HFFc6 (cell line): ENCODE measurements around the gene PPP1R26. TPM values are rescaled to one million over a fixed set of nuclear protein-coding genes. Genes with fewer than 3 reads are reported as not detected.

ENCODE experiments used
- DNase-seq: peaks from one replicate; pipeline ENCODE4 v3.0.0-alpha.2; 2018
- H3K27ac Mint-ChIP-seq: 2 replicates; pipeline ENCODE4 v1.8.0; 2020; ENCODE audit warnings: mild to moderate bottlenecking, mixed read lengths
- H3K27me3 Mint-ChIP-seq: 2 replicates; pipeline ENCODE4 v1.8.0; 2021; ENCODE audit warnings: mild to moderate bottlenecking, moderate library complexity, mixed read lengths; ENCODE audit not compliant: insufficient read depth
- H3K36me3 Mint-ChIP-seq: 2 replicates; pipeline ENCODE4 v1.8.0; 2021; ENCODE audit warnings: low read depth, mixed read lengths
- H3K4me1 Mint-ChIP-seq: 2 replicates; pipeline ENCODE4 v1.8.0; 2020; ENCODE audit warnings: low read depth, mixed read lengths
- H3K4me3 Mint-ChIP-seq: 2 replicates; pipeline ENCODE4 v1.8.0; 2020; ENCODE audit warnings: mild to moderate bottlenecking, moderate library complexity, mixed read lengths
- H3K9me3 Mint-ChIP-seq: 2 replicates; pipeline ENCODE4 v1.8.0; 2020; ENCODE audit warnings: mild to moderate bottlenecking, mixed read lengths
- CTCF ChIP-seq: fragments of 200-600 bp; sonication (generic); IDR thresholded peaks from 2 replicates; pipeline ENCODE4 v1.5.0; 2021; ENCODE audit warnings: antibody characterized with exemption, mild to moderate bottlenecking
- total RNA-seq, 6 experiments: library from RNA; stranded (reverse); fragmentation: NEBNext Ultra II Directional; extraction: Animal tissue kit (Norgen Biotek cat#: 25700); gene quantifications; 2 replicates in 1 of 6; 3 replicates in 5 of 6; pipeline ENCODE4 v1.2.3, GENCODE V29; 2021

The PPP1R26 gene
- total RNA-seq, 6 experiments from 2014 or later: 10.6 to 14.9 (median 11.0) TPM

GRCh38 chr9:135488013-135488330, 8.4 kb downstream of the PPP1R26 start:
- no peak for DNase-seq
- TF ChIP-seq CTCF: no peak
- Mint-ChIP-seq H3K27me3 (peaks cover 1% of the 10 kb centered on the region; the same call in 1 of the 2 replicates), H3K27ac (no peak overlapping the region), H3K36me3 (peaks cover 5% of the 10 kb centered on the region; the same call in 1 of the 2 replicates), H3K9me3 (no peaks in the 10 kb centered on the region), H3K4me3 (no peak overlapping the region), H3K4me1 (no peaks in the 10 kb centered on the region)

- H3K36me3 Mint-ChIP-seq: peaks cover 5% of the 10 kb centered on the region; the same call in 1 of the 2 replicates
- no peaks in the 10 kb centered on the region for H3K9me3 Mint-ChIP-seq
- no peak for TF ChIP-seq CTCF
- peaks cover 1% of the 10 kb centered on the region; the same call in 1 of the 2 replicates for H3K27me3 Mint-ChIP-seq
- no peak overlapping the region for H3K27ac Mint-ChIP-seq
- H3K4me3 Mint-ChIP-seq: no peak overlapping the region
- DNase-seq: no peak
- no peaks in the 10 kb centered on the region for H3K4me1 Mint-ChIP-seq
Measured at GRCh38 chr9:135488527-135488926, 8.9 kb downstream of the PPP1R26 start.

- Mint-ChIP-seq H3K36me3 (peaks cover 5% of the 10 kb centered on the region; the same call in 1 of the 2 replicates), H3K4me3 (no peak overlapping the region), H3K27me3 (peaks cover 1% of the 10 kb centered on the region; the same call in 1 of the 2 replicates), H3K9me3 (no peaks in the 10 kb centered on the region), H3K27ac (no peak overlapping the region), H3K4me1 (no peaks in the 10 kb centered on the region)
- no peak for TF ChIP-seq CTCF
- DNase-seq: no peak
Measured at GRCh38 chr9:135489188-135489906, 9.8 kb downstream of the PPP1R26 start.

GRCh38 chr9:135490166-135490870, 10.7 kb downstream of the PPP1R26 start:
- H3K4me3 Mint-ChIP-seq: no peak overlapping the region
- no peaks in the 10 kb centered on the region for H3K9me3 Mint-ChIP-seq
- H3K27me3 Mint-ChIP-seq: peaks cover 1% of the 10 kb centered on the region; the same call in 1 of the 2 replicates
- no peak for TF ChIP-seq CTCF
- no peak overlapping the region for H3K27ac Mint-ChIP-seq
- DNase-seq: no peak
- no peaks in the 10 kb centered on the region for H3K4me1 Mint-ChIP-seq
- peaks cover 2% of the 10 kb centered on the region; the same call in 1 of the 2 replicates for H3K36me3 Mint-ChIP-seq

GRCh38 chr9:135490980-135491464, 11.4 kb downstream of the PPP1R26 start:
- Mint-ChIP-seq H3K9me3 (no peaks in the 10 kb centered on the region), H3K4me3 (no peak overlapping the region), H3K4me1 (no peaks in the 10 kb centered on the region), H3K36me3 (no peaks in the 10 kb centered on the region), H3K27me3 (peaks cover 1% of the 10 kb centered on the region; the same call in 1 of the 2 replicates), H3K27ac (no peak overlapping the region)
- TF ChIP-seq CTCF: no peak
- DNase-seq: no peak
